Smooth muscle cell (in vitro differentiated cells): ENCODE results near the gene PRKD1. TPM values are rescaled to one million over a fixed set of nuclear protein-coding genes. Genes with fewer than 3 reads are reported as not detected.

ENCODE experiments used
- DNase-seq: peaks from one replicate; lab custom pipeline; 2025; ENCODE audit not compliant: unreplicated experiment; lab: John Stamatoyannopoulos, UW
- H2AFZ ChIP-seq: fragments of 200-600 bp; sonication (generic); 2 replicates; pipeline ENCODE4 v1.6.0; 2016; ENCODE audit warnings: antibody characterized with exemption, low read depth, mild to moderate bottlenecking
- H3F3A ChIP-seq: fragments of 200-600 bp; sonication (generic); 2 replicates; pipeline ENCODE4 v1.6.0; 2017; ENCODE audit warnings: antibody characterized with exemption, low read depth
- H3K27ac ChIP-seq: fragments of 200-600 bp; sonication (generic); 2 replicates; pipeline ENCODE4 v1.5.1; 2016; ENCODE audit warnings: low read depth, mild to moderate bottlenecking
- H3K27me3 ChIP-seq: fragments of 200-600 bp; sonication (generic); 2 replicates; pipeline ENCODE4 v1.6.1; 2016; ENCODE audit warnings: low read depth, mild to moderate bottlenecking
- H3K36me3 ChIP-seq: fragments of 200-600 bp; sonication (generic); 2 replicates; pipeline ENCODE4 v1.5.1; 2016; ENCODE audit warnings: low read depth
- H3K4me1 ChIP-seq: fragments of 200-600 bp; sonication (generic); 2 replicates; pipeline ENCODE4 v1.5.1; 2016; ENCODE audit warnings: low read depth
- H3K4me2 ChIP-seq: fragments of 200-600 bp; sonication (generic); 2 replicates; pipeline ENCODE4 v1.6.0; 2016; ENCODE audit warnings: mild to moderate bottlenecking
- H3K4me3 ChIP-seq: fragments of 200-600 bp; sonication (generic); 2 replicates; pipeline ENCODE4 v1.5.1; 2016; ENCODE audit warnings: mild to moderate bottlenecking
- H3K79me2 ChIP-seq: fragments of 200-600 bp; sonication (generic); 2 replicates; pipeline ENCODE4 v1.6.0; 2016; ENCODE audit warnings: low read depth, mild to moderate bottlenecking
- H3K9ac ChIP-seq: fragments of 200-600 bp; sonication (generic); 2 replicates; pipeline ENCODE4 v1.6.0; 2016; ENCODE audit warnings: low read depth
- H3K9me3 ChIP-seq: fragments of 200-600 bp; sonication (generic); replicated peaks from 2 replicates; pipeline ENCODE4 v1.5.1; 2016; ENCODE audit warnings: low read depth
- H4K20me1 ChIP-seq: fragments of 200-600 bp; sonication (generic); 2 replicates; pipeline ENCODE4 v1.6.0; 2016; ENCODE audit warnings: low read depth
- WGBS: methylation state at CpG from one replicate; pipeline ENCODE4 v1.1.7; 2016; ENCODE audit warnings: low lambda C conversion rate; 5-methylcytosine and 5-hydroxymethylcytosine counted together
- polyA plus RNA-seq: library from polyadenylated mRNA; unstranded; fragments of >200 nt; fragmentation: Nextera tagmentation; extraction: Ambion mirVana; gene quantifications from 2 replicates; pipeline ENCODE4 v1.2.1, GENCODE V29; 2016
- total RNA-seq: library from RNA; depleted of rRNA; stranded (reverse); fragments of >200 nt; gene quantifications from 2 replicates; pipeline ENCODE4 v1.2.3, GENCODE V29; 2014
- TF ChIP-seq, protein P1 (sequence below): fragments of 200-600 bp; sonication (generic); IDR thresholded peaks from 2 replicates; pipeline ENCODE4 v1.5.1; 2017; ENCODE audit warnings: borderline replicate concordance, mild to moderate bottlenecking, antibody characterized with exemption; ENCODE audit not compliant: insufficient read depth, poor library complexity, severe bottlenecking

Gene PRKD1
- total and polyA plus RNA-seq, 2 experiments from 2014 or later: 3.7 to 7.2 TPM

DNA sequence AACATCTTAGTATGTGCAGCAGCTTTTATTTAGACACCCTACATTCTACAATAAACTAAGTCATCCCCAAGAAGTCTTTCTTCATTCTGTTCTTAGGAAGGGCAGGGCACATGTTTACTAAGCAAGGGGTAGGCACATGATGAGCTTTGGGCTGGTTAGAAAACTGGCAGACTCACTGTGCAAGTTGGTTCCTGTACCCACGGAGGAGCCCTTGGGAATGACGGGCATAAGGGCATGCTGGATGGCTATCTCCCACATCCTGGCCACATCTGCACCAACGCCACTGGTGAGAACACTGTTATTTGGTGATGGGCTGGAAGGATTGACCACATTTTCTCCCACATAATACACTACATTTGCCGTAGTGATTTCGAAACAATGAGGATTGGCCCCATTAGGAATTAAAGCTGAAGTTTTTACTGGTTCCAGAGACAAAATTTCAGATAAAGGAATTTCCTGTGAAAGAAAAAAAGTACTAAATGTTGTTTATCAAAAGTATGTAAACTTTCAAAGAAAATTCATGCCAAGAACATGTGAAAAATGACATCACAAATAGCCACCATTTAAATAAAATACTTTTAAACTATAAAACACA is 297.0 kb downstream of the PRKD1 start:
- H3K27me3 ChIP-seq: no peaks in the 10 kb centered on the region
- DNase-seq: no peak
- H3K4me2 ChIP-seq: no peak overlapping the region
- 83% methylated on average over 5 of the region's 5 CpGs for WGBS
- H4K20me1 ChIP-seq: no peaks in the 10 kb centered on the region
- H3K79me2 ChIP-seq: no peaks in the 10 kb centered on the region
- TF ChIP-seq, protein P1, sequence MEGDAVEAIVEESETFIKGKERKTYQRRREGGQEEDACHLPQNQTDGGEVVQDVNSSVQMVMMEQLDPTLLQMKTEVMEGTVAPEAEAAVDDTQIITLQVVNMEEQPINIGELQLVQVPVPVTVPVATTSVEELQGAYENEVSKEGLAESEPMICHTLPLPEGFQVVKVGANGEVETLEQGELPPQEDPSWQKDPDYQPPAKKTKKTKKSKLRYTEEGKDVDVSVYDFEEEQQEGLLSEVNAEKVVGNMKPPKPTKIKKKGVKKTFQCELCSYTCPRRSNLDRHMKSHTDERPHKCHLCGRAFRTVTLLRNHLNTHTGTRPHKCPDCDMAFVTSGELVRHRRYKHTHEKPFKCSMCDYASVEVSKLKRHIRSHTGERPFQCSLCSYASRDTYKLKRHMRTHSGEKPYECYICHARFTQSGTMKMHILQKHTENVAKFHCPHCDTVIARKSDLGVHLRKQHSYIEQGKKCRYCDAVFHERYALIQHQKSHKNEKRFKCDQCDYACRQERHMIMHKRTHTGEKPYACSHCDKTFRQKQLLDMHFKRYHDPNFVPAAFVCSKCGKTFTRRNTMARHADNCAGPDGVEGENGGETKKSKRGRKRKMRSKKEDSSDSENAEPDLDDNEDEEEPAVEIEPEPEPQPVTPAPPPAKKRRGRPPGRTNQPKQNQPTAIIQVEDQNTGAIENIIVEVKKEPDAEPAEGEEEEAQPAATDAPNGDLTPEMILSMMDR: no peak
- no peak overlapping the region for H3K27ac ChIP-seq
- no peaks in the 10 kb centered on the region for H3K36me3 ChIP-seq
- H2AFZ ChIP-seq: no peak overlapping the region
- H3K9ac ChIP-seq: no peak overlapping the region
- no peaks in the 10 kb centered on the region for H3K9me3 ChIP-seq
- H3F3A ChIP-seq: no peaks in the 10 kb centered on the region
- no peaks in the 10 kb centered on the region for H3K4me1 ChIP-seq
- no peak overlapping the region for H3K4me3 ChIP-seq

DNA sequence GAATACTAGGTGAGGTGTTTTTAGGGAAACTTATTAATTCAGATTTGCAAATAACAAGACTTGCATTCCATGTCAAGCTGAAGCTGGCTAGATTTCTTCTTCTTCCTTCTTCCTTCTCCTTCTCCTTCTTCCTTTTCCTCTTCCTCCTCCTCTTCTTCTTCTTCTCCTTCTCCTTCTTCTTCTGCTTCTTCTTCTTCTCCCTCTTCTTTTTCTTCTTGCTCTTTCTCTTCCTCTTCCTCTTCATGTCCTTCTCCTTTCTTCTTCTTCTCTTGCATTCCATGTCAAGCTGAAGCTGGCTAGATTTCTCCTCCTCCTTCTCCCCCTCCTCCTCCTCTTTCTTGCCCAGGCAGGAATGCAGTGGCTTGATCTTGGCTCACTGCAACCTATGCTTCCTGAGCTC is 297.8 kb downstream of the PRKD1 start:
- Histone ChIP-seq H3K27me3 (no peaks in the 10 kb centered on the region), H3K4me3 (no peak overlapping the region), H3F3A (no peaks in the 10 kb centered on the region), H2AFZ (no peak overlapping the region), H3K36me3 (no peaks in the 10 kb centered on the region), H3K4me1 (no peaks in the 10 kb centered on the region), H3K9me3 (no peaks in the 10 kb centered on the region), H4K20me1 (no peaks in the 10 kb centered on the region), H3K27ac (no peak overlapping the region), H3K79me2 (no peaks in the 10 kb centered on the region), H3K9ac (no peak overlapping the region), H3K4me2 (no peak overlapping the region)
- DNase-seq: no peak
- TF ChIP-seq, protein P1: no peak

DNA sequence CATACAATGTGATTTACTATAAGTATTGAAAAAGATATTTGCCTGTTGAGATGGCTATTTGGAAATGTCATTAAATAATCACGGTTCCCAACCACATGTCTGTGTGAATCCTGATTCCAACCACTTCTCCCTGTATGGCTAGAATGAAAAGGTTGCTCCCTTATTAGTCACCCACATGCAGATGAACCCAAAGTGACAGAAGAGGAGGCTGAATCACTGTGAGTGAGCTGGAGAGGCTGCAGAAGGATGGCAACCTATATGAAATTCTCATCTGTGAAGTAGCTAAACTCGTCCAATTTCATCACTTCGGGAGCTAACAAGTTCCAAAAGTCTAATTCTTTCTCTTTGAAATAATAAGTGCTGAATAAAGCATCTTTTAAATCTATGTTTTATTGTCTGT is 300.5 kb downstream of the PRKD1 start:
- no peak for DNase-seq
- H3K9me3 ChIP-seq: no peaks in the 10 kb centered on the region
- no peaks in the 10 kb centered on the region for H3K36me3 ChIP-seq
- no peaks in the 10 kb centered on the region for H3K4me1 ChIP-seq
- 89% methylated on average over 3 of the region's 3 CpGs for WGBS
- no peaks in the 10 kb centered on the region for H3K27me3 ChIP-seq
- no peaks in the 10 kb centered on the region for H4K20me1 ChIP-seq
- TF ChIP-seq, protein P1: no peak
- H3K79me2 ChIP-seq: no peaks in the 10 kb centered on the region
- H2AFZ ChIP-seq: no peak overlapping the region
- no peak overlapping the region for H3K27ac ChIP-seq
- no peak overlapping the region for H3K4me2 ChIP-seq
- H3K9ac ChIP-seq: no peak overlapping the region
- H3K4me3 ChIP-seq: no peak overlapping the region
- no peaks in the 10 kb centered on the region for H3F3A ChIP-seq

DNA sequence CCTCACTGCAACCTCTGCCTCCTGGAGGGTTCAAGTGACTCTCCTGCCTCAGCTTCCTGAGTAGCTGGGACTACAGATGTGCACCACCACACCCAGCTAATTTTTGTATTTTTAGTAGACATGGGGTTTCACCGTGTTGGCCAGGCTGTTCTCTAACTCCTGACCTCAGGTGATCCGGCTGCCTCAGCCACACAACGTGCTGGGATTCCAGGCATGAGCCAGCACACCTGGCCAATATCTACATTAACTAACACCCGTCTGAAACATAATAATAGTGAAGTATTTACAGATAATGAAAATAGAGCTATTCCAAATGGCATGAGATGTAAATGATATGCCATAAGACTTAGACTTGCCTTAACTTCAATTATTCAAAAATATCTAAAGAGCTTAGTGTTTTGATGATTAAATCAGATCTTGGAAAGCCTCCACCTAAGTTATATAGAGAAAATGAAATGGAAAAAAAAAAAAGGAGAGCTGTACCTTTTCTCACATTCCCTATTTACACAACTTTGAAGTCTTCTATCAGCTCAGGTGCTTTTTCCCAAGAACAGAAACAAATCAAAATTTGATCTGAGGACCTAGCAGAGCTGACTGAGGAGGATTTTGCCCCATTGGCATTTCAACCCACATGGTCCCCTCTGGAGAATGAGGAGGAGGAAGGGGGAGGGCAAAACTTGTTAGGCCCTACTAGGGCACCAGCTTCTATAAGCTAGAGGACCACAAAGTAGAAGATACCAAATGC is 309.2 kb downstream of the PRKD1 start:
- Histone ChIP-seq H3F3A (no peaks in the 10 kb centered on the region), H3K27me3 (no peaks in the 10 kb centered on the region), H3K79me2 (no peaks in the 10 kb centered on the region), H3K9me3 (no peaks in the 10 kb centered on the region), H3K36me3 (no peaks in the 10 kb centered on the region), H2AFZ (no peak overlapping the region), H3K9ac (no peak overlapping the region), H3K4me3 (no peak overlapping the region), H3K27ac (no peak overlapping the region), H4K20me1 (no peaks in the 10 kb centered on the region), H3K4me1 (no peaks in the 10 kb centered on the region), H3K4me2 (no peak overlapping the region)
- TF ChIP-seq, protein P1: no peak
- no peak for DNase-seq
- 95% methylated on average over 4 of the region's 4 CpGs for WGBS
